H1 (cell line): ENCODE measurements around the gene MPV17. TPM values are rescaled to one million over a fixed set of nuclear protein-coding genes. Genes with fewer than 3 reads are reported as not detected.

Source experiments
- CBX5 ChIP-seq: fragments of 300-800, 300-1000 bp; sonication (generic); IDR thresholded peaks from 2 replicates; pipeline ENCODE4 v1.7.1; 2016; ENCODE audit warnings: antibody characterized with exemption, low read length, low read depth
- CREB1 ChIP-seq: IDR thresholded peaks from 2 replicates; pipeline ENCODE4 v1.6.1; 2012; ENCODE audit warnings: inconsistent platforms
- EP300 ChIP-seq, 2 experiments: IDR thresholded peaks; 1 replicate in 1 of 2; 2 replicates in 1 of 2; pipeline ENCODE4 v1.6.1; 2011 to 2012; ENCODE audit warnings: low read depth in 2 of 2, low read length in 2 of 2, mild to moderate bottlenecking in 2 of 2, borderline replicate concordance in 1 of 2, inconsistent platforms in 1 of 2, moderate library complexity in 1 of 2
- EZH2 ChIP-seq: fragments of 200-600 bp; sonication (generic); IDR thresholded peaks from 2 replicates; pipeline ENCODE4 v1.7.1; 2012; ENCODE audit warnings: low read depth, mild to moderate bottlenecking, moderate library complexity, low read length, inconsistent platforms; ENCODE audit not compliant: severe bottlenecking
- FOSL1 ChIP-seq: IDR thresholded peaks from 2 replicates; pipeline ENCODE4 v1.6.1; 2011; ENCODE audit warnings: mild to moderate bottlenecking, low read depth, low read length, moderate library complexity; ENCODE audit not compliant: insufficient read depth
- PHF8 ChIP-seq: fragments of 200-600 bp; sonication (generic); conservative IDR thresholded peaks from 2 replicates; pipeline ENCODE4 v1.7.1; 2012; ENCODE audit warnings: low read depth, mild to moderate bottlenecking, inconsistent platforms, low read length, moderate library complexity
- RNF2 ChIP-seq: fragments of 200-900, 300-1000 bp; sonication (generic); IDR thresholded peaks from 2 replicates; pipeline ENCODE4 v1.7.1; 2016; ENCODE audit warnings: borderline replicate concordance, low read depth, mild to moderate bottlenecking, antibody characterized with exemption, low read length; ENCODE audit not compliant: poor library complexity, severe bottlenecking; ENCODE audit errors: missing control alignments
- SIRT6 ChIP-seq: IDR thresholded peaks from one replicate; pipeline ENCODE4 v1.7.1; 2012; ENCODE audit warnings: low read length, inconsistent platforms
- SIX5 ChIP-seq: IDR thresholded peaks from 2 replicates; pipeline ENCODE4 v1.6.1; 2011; ENCODE audit warnings: mild to moderate bottlenecking, low read depth, low read length
- polyA plus RNA-seq, 7 experiments: library from polyadenylated mRNA; depleted of rRNA in 3 of 7; stranded (reverse) in 5 of 7; unstranded in 2 of 7; fragments of >200 nt in 5 of 7; fragments of 200-250 nt in 2 of 7; gene quantifications; 1 replicate in 5 of 7; 2 replicates in 1 of 7; 4 replicates in 1 of 7; pipeline versions ENCODE4 v1.2.1 to v1.2.3, GENCODE V29; 2011 to 2013; ENCODE audit warnings: missing spikeins in 2 of 7, mixed read lengths in 2 of 7
- total RNA-seq: library from RNA; stranded (reverse); fragmentation: NEBNext Ultra II Directional; extraction: Animal tissue kit (Norgen Biotek cat#: 25700); gene quantifications from 2 replicates; pipeline ENCODE4 v1.2.1, GENCODE V29; 2021
- TF ChIP-seq, protein P1 (sequence below): fragments of 300-600 bp; sonication (generic); IDR thresholded peaks from 2 replicates; pipeline ENCODE4 v1.7.1; 2012; ENCODE audit warnings: low read length, moderate library complexity, mild to moderate bottlenecking, inconsistent platforms; ENCODE audit not compliant: insufficient replicate concordance

MPV17 gene
- total and polyA plus RNA-seq, 2 of the 8 experiments (the other 6 are each of a cell fraction or from before 2014, with no cell fraction given) = 45.2 to 181 TPM

DNA sequence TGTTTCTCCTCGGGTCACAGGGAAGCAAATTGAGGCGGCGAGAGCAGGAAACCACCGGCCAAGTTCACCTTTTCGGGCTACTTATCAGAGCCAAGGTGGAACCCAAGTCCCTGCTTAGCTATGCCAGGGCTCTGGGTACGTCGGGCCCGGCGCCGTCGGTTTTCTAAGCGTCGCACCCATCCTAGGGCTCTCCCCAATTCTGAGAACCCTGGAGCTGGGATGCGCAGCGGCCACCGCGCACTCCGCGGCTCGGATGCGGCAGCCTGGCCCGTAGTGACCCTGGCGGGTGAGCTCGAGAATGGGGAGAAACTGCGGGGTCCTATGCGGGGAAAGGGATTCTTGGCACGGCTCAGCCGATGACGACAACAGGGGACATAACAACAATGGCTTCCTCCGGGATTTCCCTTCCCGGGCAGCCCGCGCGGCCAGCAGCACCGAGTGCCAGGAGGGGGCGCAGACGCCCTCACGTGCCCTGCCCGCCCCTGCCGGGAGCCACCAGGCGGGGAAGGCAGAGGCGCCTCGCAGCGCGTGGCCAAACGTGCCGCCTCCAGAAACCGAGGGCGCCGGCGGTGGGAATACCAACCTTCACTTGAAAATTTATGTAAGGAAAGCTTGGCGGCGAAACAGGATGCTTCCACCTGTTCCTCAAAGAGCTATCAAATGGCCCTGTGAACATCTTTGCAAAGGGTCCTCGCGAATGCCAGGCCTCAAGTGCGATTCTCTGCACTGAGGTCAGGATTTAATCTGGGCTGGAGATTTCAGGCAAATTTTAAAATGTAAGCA lies 58.0 kb downstream of the MPV17 start (continued):
- TF ChIP-seq, protein P1, sequence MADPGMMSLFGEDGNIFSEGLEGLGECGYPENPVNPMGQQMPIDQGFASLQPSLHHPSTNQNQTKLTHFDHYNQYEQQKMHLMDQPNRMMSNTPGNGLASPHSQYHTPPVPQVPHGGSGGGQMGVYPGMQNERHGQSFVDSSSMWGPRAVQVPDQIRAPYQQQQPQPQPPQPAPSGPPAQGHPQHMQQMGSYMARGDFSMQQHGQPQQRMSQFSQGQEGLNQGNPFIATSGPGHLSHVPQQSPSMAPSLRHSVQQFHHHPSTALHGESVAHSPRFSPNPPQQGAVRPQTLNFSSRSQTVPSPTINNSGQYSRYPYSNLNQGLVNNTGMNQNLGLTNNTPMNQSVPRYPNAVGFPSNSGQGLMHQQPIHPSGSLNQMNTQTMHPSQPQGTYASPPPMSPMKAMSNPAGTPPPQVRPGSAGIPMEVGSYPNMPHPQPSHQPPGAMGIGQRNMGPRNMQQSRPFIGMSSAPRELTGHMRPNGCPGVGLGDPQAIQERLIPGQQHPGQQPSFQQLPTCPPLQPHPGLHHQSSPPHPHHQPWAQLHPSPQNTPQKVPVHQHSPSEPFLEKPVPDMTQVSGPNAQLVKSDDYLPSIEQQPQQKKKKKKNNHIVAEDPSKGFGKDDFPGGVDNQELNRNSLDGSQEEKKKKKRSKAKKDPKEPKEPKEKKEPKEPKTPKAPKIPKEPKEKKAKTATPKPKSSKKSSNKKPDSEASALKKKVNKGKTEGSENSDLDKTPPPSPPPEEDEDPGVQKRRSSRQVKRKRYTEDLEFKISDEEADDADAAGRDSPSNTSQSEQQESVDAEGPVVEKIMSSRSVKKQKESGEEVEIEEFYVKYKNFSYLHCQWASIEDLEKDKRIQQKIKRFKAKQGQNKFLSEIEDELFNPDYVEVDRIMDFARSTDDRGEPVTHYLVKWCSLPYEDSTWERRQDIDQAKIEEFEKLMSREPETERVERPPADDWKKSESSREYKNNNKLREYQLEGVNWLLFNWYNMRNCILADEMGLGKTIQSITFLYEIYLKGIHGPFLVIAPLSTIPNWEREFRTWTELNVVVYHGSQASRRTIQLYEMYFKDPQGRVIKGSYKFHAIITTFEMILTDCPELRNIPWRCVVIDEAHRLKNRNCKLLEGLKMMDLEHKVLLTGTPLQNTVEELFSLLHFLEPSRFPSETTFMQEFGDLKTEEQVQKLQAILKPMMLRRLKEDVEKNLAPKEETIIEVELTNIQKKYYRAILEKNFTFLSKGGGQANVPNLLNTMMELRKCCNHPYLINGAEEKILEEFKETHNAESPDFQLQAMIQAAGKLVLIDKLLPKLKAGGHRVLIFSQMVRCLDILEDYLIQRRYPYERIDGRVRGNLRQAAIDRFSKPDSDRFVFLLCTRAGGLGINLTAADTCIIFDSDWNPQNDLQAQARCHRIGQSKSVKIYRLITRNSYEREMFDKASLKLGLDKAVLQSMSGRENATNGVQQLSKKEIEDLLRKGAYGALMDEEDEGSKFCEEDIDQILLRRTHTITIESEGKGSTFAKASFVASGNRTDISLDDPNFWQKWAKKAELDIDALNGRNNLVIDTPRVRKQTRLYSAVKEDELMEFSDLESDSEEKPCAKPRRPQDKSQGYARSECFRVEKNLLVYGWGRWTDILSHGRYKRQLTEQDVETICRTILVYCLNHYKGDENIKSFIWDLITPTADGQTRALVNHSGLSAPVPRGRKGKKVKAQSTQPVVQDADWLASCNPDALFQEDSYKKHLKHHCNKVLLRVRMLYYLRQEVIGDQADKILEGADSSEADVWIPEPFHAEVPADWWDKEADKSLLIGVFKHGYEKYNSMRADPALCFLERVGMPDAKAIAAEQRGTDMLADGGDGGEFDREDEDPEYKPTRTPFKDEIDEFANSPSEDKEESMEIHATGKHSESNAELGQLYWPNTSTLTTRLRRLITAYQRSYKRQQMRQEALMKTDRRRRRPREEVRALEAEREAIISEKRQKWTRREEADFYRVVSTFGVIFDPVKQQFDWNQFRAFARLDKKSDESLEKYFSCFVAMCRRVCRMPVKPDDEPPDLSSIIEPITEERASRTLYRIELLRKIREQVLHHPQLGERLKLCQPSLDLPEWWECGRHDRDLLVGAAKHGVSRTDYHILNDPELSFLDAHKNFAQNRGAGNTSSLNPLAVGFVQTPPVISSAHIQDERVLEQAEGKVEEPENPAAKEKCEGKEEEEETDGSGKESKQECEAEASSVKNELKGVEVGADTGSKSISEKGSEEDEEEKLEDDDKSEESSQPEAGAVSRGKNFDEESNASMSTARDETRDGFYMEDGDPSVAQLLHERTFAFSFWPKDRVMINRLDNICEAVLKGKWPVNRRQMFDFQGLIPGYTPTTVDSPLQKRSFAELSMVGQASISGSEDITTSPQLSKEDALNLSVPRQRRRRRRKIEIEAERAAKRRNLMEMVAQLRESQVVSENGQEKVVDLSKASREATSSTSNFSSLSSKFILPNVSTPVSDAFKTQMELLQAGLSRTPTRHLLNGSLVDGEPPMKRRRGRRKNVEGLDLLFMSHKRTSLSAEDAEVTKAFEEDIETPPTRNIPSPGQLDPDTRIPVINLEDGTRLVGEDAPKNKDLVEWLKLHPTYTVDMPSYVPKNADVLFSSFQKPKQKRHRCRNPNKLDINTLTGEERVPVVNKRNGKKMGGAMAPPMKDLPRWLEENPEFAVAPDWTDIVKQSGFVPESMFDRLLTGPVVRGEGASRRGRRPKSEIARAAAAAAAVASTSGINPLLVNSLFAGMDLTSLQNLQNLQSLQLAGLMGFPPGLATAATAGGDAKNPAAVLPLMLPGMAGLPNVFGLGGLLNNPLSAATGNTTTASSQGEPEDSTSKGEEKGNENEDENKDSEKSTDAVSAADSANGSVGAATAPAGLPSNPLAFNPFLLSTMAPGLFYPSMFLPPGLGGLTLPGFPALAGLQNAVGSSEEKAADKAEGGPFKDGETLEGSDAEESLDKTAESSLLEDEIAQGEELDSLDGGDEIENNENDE = no peak
- TF ChIP-seq SIRT6 (no peak), EZH2 (no peak), CREB1 (peak; percentile 84), PHF8 (peak; percentile 44), EP300 (IDR thresholded peaks at IDR 0.05; ENCODE audit: borderline replicate concordance in 1 of 2, low read depth in 2 of 2, low read length in 2 of 2) (no peak), SIX5 (no peak), CBX5 (no peak), FOSL1 (no peak), RNF2 (peak; percentile 24)
